HCT116 (cell line): ENCODE data around the gene ANKRD60. TPM values are rescaled to one million over a fixed set of nuclear protein-coding genes. Genes with fewer than 3 reads are reported as not detected.

Source experiments
- ATAC-seq: fragments of 200-7000 bp; cut with Tn5 transposase; 2 replicates; pipeline ENCODE4 v1.9.1; 2020; ENCODE audit warnings: mild to moderate bottlenecking, moderate library complexity
- BruUV-seq: library from RNA; stranded (reverse); fragments of 400-500 nt; replicated peaks from 2 replicates; lab custom pipeline; 2021; lab: Mats Ljungman, UMichigan
- CTCF ChIA-PET: fragments of 300-600 bp; sonication (Branson Sonifier 250); formaldehyde crosslinking; loops from one replicate; lab custom pipeline; 2021; ENCODE audit warnings: antibody characterized with exemption; lab: Charles Lee
- POLR2A ChIA-PET: fragments of 300-600, 350-600 bp; sonication (Branson Sonifier 250); formaldehyde crosslinking; loops from one replicate; lab custom pipeline; 2021; ENCODE audit warnings: antibody characterized with exemption; lab: Charles Lee
- RAD21 ChIA-PET, 2 experiments: fragments of 300-600 bp; sonication (Branson Sonifier 250); formaldehyde crosslinking; loops; one replicate each; lab custom pipeline; 2023; ENCODE audit warnings: low total read pairs in 2 of 2; ENCODE audit not compliant: uncharacterized antibody in 2 of 2, unreplicated experiment in 2 of 2, low non-redundant PET in 1 of 2; lab: Charles Lee
- DNase-seq: peaks from one replicate; pipeline ENCODE4 v3.0.0-alpha.2; 2010; ENCODE audit warnings: low read depth, low spot score
- H2AFZ ChIP-seq: fragments of 200-600 bp; shearing (Covaris generic), sonication (generic); 2 replicates; pipeline ENCODE4 v1.6.1; 2017; ENCODE audit warnings: low read depth, mixed run types, mixed read lengths, antibody characterized with exemption, low read length; ENCODE audit not compliant: poor library complexity, severe bottlenecking
- H3K27ac ChIP-seq: 2 replicates; pipeline ENCODE4 v1.5.1; 2012; ENCODE audit warnings: low read depth, low read length
- H3K27me3 ChIP-seq: fragments of 200-600 bp; sonication (generic); 2 replicates; pipeline ENCODE4 v1.6.1; 2016; ENCODE audit warnings: mixed run types, low read length, mixed read lengths; ENCODE audit not compliant: insufficient read depth
- H3K36me3 ChIP-seq, 2 experiments: fragments of 200-500 bp in 1 of 2; fragments of 200-600 bp in 1 of 2; sonication (Bioruptor generic) in 1 of 2; sonication (generic) in 1 of 2; 2 replicates each; pipeline versions ENCODE4 v1.5.1 to v1.6.1; 2014 to 2016; ENCODE audit warnings: low read length in 2 of 2, inconsistent platforms in 1 of 2, mixed read lengths in 1 of 2, mixed run types in 1 of 2; ENCODE audit not compliant: insufficient read depth in 2 of 2, control insufficient read depth in 1 of 2
- H3K4me1 ChIP-seq, 2 experiments: fragments of 200-600 bp in 1 of 2; sonication (generic) in 1 of 2; 2 replicates each; pipeline versions ENCODE4 v1.5.1 to v1.6.1; 2012 to 2017; ENCODE audit warnings: low read length in 2 of 2, inconsistent platforms in 1 of 2, mild to moderate bottlenecking in 1 of 2, mixed read lengths in 1 of 2, mixed run types in 1 of 2, moderate library complexity in 1 of 2; ENCODE audit not compliant: insufficient read depth in 2 of 2, control insufficient read depth in 1 of 2
- H3K4me2 ChIP-seq: fragments of 200-600 bp; sonication (generic); 2 replicates; pipeline ENCODE4 v1.6.1; 2017; ENCODE audit warnings: mixed run types, low read length, mixed read lengths
- H3K4me3 ChIP-seq, 2 experiments: fragments of 200-600 bp in 1 of 2; sonication (generic) in 1 of 2; replicated peaks in 1 of 2; 2 replicates each; pipeline ENCODE4 v1.5.1; 2011 to 2016; ENCODE audit warnings: low read length in 2 of 2, control low read depth in 1 of 2, low read depth in 1 of 2, mild to moderate bottlenecking in 1 of 2, mixed read lengths in 1 of 2, mixed run types in 1 of 2
- H3K79me2 ChIP-seq: fragments of 200-600 bp; sonication (generic); 2 replicates; pipeline ENCODE4 v1.6.1; 2017; ENCODE audit warnings: mild to moderate bottlenecking, mixed run types, low read length, moderate library complexity, mixed read lengths; ENCODE audit not compliant: insufficient read depth
- H3K9ac ChIP-seq: fragments of 200-600 bp; sonication (generic); 2 replicates; pipeline ENCODE4 v1.6.1; 2016; ENCODE audit warnings: low read length, mixed read lengths
- H3K9me2 ChIP-seq: fragments of 200-600 bp; sonication (generic), shearing (Covaris generic); 2 replicates; pipeline ENCODE4 v1.6.1; 2017; ENCODE audit warnings: mixed run types, mild to moderate bottlenecking, moderate library complexity; ENCODE audit not compliant: insufficient read depth
- H3K9me3 ChIP-seq, 2 experiments: fragments of 200-500 bp in 1 of 2; fragments of 200-600 bp in 1 of 2; sonication (Bioruptor generic) in 1 of 2; sonication (generic) in 1 of 2; 2 replicates each; pipeline ENCODE4 v1.6.1; 2014 to 2017; ENCODE audit warnings: low read length in 2 of 2, mixed read lengths in 2 of 2, inconsistent platforms in 1 of 2, low read depth in 1 of 2, mild to moderate bottlenecking in 1 of 2, mixed run types in 1 of 2, moderate library complexity in 1 of 2; ENCODE audit not compliant: control insufficient read depth in 1 of 2, insufficient read depth in 1 of 2
- H4K20me1 ChIP-seq: fragments of 200-600 bp; sonication (generic), shearing (Covaris generic); 2 replicates; pipeline ENCODE4 v1.6.1; 2017; ENCODE audit warnings: mixed run types, mild to moderate bottlenecking, moderate library complexity; ENCODE audit not compliant: insufficient read depth
- ATF3 ChIP-seq: IDR thresholded peaks from 2 replicates; pipeline ENCODE4 v1.6.1; 2012
- CBX3 ChIP-seq: IDR thresholded peaks from 2 replicates; pipeline ENCODE4 v1.6.1; 2012; ENCODE audit warnings: low read depth
- CEBPB ChIP-seq: IDR thresholded peaks from 2 replicates; pipeline ENCODE4 v1.6.1; 2012; ENCODE audit warnings: low read depth
- CTCF ChIP-seq, 3 experiments: fragments of 200-600 bp in 1 of 3; sonication (generic) in 1 of 3; IDR thresholded peaks in 2 of 3; conservative IDR thresholded peaks in 1 of 3; 2 replicates each; pipeline ENCODE4 v1.5.1; 2012 to 2017; ENCODE audit warnings: low read depth in 2 of 3, low read length in 2 of 3, antibody characterized with exemption in 1 of 3, borderline replicate concordance in 1 of 3, control low read depth in 1 of 3, mild to moderate bottlenecking in 1 of 3, mixed read lengths in 1 of 3, mixed run types in 1 of 3, moderate library complexity in 1 of 3; ENCODE audit not compliant: insufficient read depth in 1 of 3
- EGR1 ChIP-seq: IDR thresholded peaks from 2 replicates; pipeline ENCODE4 v1.6.1; 2012; ENCODE audit warnings: low read depth
- ELF1 ChIP-seq: IDR thresholded peaks from 2 replicates; pipeline ENCODE4 v1.6.1; 2012; ENCODE audit warnings: low read depth, borderline replicate concordance
- EZH2phosphoT487 ChIP-seq: fragments of 200-600 bp; IDR thresholded peaks from 2 replicates; pipeline ENCODE4 v1.6.1; 2018; ENCODE audit warnings: antibody characterized with exemption, borderline replicate concordance
- JUND ChIP-seq: IDR thresholded peaks from 2 replicates; pipeline ENCODE4 v1.6.1; 2012
- MAX ChIP-seq: IDR thresholded peaks from 2 replicates; pipeline ENCODE4 v1.6.1; 2012
- POLR2A ChIP-seq: IDR thresholded peaks from 2 replicates; pipeline ENCODE4 v1.7.0; 2011; ENCODE audit warnings: borderline replicate concordance; ENCODE audit not compliant: insufficient read depth, insufficient read length; ENCODE audit errors: extremely low read depth
- POLR2AphosphoS5 ChIP-seq: IDR thresholded peaks from 2 replicates; pipeline ENCODE4 v1.6.1; 2011; ENCODE audit warnings: mild to moderate bottlenecking, low read depth, low read length, moderate library complexity
- RAD21 ChIP-seq: IDR thresholded peaks from 2 replicates; pipeline ENCODE4 v1.6.1; 2012; ENCODE audit warnings: low read depth, mild to moderate bottlenecking
- REST ChIP-seq: IDR thresholded peaks from 2 replicates; pipeline ENCODE4 v1.6.1; 2012; ENCODE audit warnings: low read depth
- SIN3A ChIP-seq: IDR thresholded peaks from 2 replicates; pipeline ENCODE4 v1.6.1; 2012; ENCODE audit warnings: low read depth
- SRF ChIP-seq: IDR thresholded peaks from 2 replicates; pipeline ENCODE4 v1.6.1; 2012; ENCODE audit warnings: low read depth
- TCF7L2 ChIP-seq: IDR thresholded peaks from 2 replicates; pipeline ENCODE4 v1.7.0; 2011; ENCODE audit warnings: borderline replicate concordance, inconsistent platforms; ENCODE audit not compliant: insufficient read depth, insufficient read length; ENCODE audit errors: extremely low read depth
- YY1 ChIP-seq: IDR thresholded peaks from 2 replicates; pipeline ENCODE4 v1.6.1; 2011; ENCODE audit warnings: low read length, low read depth, moderate library complexity, mild to moderate bottlenecking; ENCODE audit not compliant: insufficient replicate concordance; ENCODE audit errors: extremely low read depth
- ZBTB33 ChIP-seq: IDR thresholded peaks from 2 replicates; pipeline ENCODE4 v1.6.1; 2011; ENCODE audit warnings: mild to moderate bottlenecking, low read length, moderate library complexity; ENCODE audit not compliant: insufficient replicate concordance; ENCODE audit errors: extremely low read depth
- ZFX ChIP-seq: fragments of 450-650 bp; IDR thresholded peaks from 2 replicates; pipeline ENCODE4 v1.6.1; 2017
- ZNF274 ChIP-seq: fragments of 200-500 bp; sonication (Bioruptor generic); IDR thresholded peaks from 2 replicates; pipeline ENCODE4 v1.6.1; 2014; ENCODE audit warnings: mild to moderate bottlenecking, low read depth, low read length, inconsistent platforms
- intact Hi-C: fragments of 100-400 bp; cut with micrococcal nuclease; formaldehyde crosslinking; loops from 2 replicates; pipeline ENCODE4 v1.10.0; 2022
- total RNA-seq: library from RNA; stranded (reverse); gene quantifications from one replicate; pipeline ENCODE4 v1.2.1, GENCODE V29; 2021; ENCODE audit not compliant: unreplicated experiment

The ANKRD60 gene
- total RNA-seq, 1 experiment from 2014 or later, result not detected

- POLR2A ChIA-PET, result no interaction called here
- Histone ChIP-seq H3K9ac (no peak overlapping the region), H3K27me3 (0 out of 2 replicates have a peak, but pooled peaks cover 5% of the 10 kb centered on the region), H4K20me1 (no peaks in the 10 kb centered on the region), H3K4me2 (no peak overlapping the region), H3K9me2 (no peaks in the 10 kb centered on the region), H3K4me3 (no peak overlapping the region), H3K9me3 (no peaks in the 10 kb centered on the region), H2AFZ (no peak overlapping the region), H3K4me1 (no peaks in the 10 kb centered on the region), H3K36me3 (no peaks in the 10 kb centered on the region), H3K79me2 (no peaks in the 10 kb centered on the region), H3K27ac (no peak overlapping the region)
- RAD21 ChIA-PET, result no interaction called here
- TF ChIP-seq SIN3A, result no peak
- no peak for TF ChIP-seq TCF7L2
- no peak for TF ChIP-seq CTCF (IDR thresholded peaks at IDR 0.05 in 2 of 3, conservative IDR thresholded peaks at IDR 0.05 in 1 of 3; ENCODE audit: borderline replicate concordance in 1 of 3, insufficient read depth in 1 of 3, low read depth in 2 of 3, low read length in 2 of 3)
- TF ChIP-seq EZH2phosphoT487, result no peak
- no peak for TF ChIP-seq JUND
- TF ChIP-seq RAD21, result no peak
- no peak for TF ChIP-seq YY1
- no peak for TF ChIP-seq ZFX
- TF ChIP-seq POLR2A, result no peak
- TF ChIP-seq CBX3, result no peak
- TF ChIP-seq ELF1, result no peak
- no peak for TF ChIP-seq ZBTB33
- no peak for TF ChIP-seq CEBPB
- TF ChIP-seq ZNF274, result no peak
- no peak for TF ChIP-seq POLR2AphosphoS5
- TF ChIP-seq REST, result no peak
- no peak for TF ChIP-seq MAX
- no peak for TF ChIP-seq ATF3
- TF ChIP-seq EGR1, result no peak
- no peak for TF ChIP-seq SRF
- CTCF ChIA-PET, result interaction anchor here (0.9 kb wide), 1 partner anchor 617 kb away, joined by 3 read pairs; no protein-coding TSS in a partner anchor
- no peak for DNase-seq
- ATAC-seq, result no peak
- intact Hi-C loops, result no loop called here
- no TSS peak for BruUV-seq
Measured at GRCh38 chr20:58213716-58214115, 14.7 kb downstream of the ANKRD60 start.
